Panc1 (cell line): ENCODE data around the gene PBX1.

Source experiments
- POLR2AphosphoS5 ChIP-seq: IDR thresholded peaks from 2 replicates; pipeline ENCODE4 v1.6.1; 2012; ENCODE audit warnings: mild to moderate bottlenecking, low read depth, low read length, moderate library complexity
- REST ChIP-seq, 2 experiments: IDR thresholded peaks; 2 replicates each; pipeline ENCODE4 v1.6.1; 2011 to 2012; ENCODE audit warnings: low read depth in 2 of 2, control low read depth in 1 of 2, low read length in 1 of 2, mild to moderate bottlenecking in 1 of 2, moderate library complexity in 1 of 2; ENCODE audit not compliant: insufficient read depth in 1 of 2
- SIN3A ChIP-seq: IDR thresholded peaks from 2 replicates; pipeline ENCODE4 v1.6.1; 2012; ENCODE audit warnings: low read depth, mild to moderate bottlenecking, low read length, moderate library complexity, borderline replicate concordance; ENCODE audit not compliant: insufficient read depth
- TCF7L2 ChIP-seq: IDR thresholded peaks from 2 replicates; pipeline ENCODE4 v1.6.1; 2011; ENCODE audit warnings: mild to moderate bottlenecking, low read depth, low read length, inconsistent platforms
- TF ChIP-seq, protein P1 (sequence below): fragments of 450-650 bp; IDR thresholded peaks from 2 replicates; pipeline ENCODE4 v1.5.1; 2017; ENCODE audit warnings: mild to moderate bottlenecking

DNA sequence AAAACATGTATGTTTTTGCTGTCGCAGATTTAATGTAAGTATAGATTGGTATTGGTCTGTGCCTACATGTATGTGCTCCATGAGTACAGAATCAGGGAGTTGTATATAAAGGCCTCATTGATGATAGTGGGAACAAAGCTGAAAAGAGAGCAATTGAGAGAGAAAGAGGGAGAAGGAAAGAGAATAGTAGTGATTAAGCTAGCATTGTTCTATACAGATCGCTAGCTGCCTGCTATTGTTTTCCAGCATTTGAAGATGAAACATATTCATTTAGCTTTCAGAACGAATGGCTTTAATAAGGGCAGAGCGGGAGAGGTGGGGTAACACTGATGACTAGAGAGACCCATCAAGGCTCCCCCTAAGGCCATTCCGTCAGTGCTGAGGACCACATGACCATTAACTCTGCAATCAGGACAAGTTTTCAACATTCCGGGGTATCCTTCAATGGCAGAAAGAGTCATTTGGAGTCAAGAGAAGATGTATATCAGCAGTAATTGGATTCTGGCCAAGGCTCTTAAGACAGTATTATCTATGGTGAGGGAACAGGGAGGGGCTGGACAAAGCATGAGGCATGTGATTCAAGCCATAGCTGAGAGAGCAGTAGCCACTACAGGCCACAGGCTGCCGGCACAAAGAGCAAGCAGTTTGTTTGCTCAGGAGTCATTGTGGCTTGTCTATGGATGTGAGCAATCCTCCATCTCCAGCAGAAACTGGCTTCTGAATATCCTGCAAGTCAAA is 176.5 kb downstream of the PBX1 start:
- TF ChIP-seq SIN3A (no peak), POLR2AphosphoS5 (no peak), TCF7L2 (no peak), REST (IDR thresholded peaks at IDR 0.05; ENCODE audit: insufficient read depth in 1 of 2, low read depth in 2 of 2, low read length in 1 of 2) (no peak)
- TF ChIP-seq, protein P1, sequence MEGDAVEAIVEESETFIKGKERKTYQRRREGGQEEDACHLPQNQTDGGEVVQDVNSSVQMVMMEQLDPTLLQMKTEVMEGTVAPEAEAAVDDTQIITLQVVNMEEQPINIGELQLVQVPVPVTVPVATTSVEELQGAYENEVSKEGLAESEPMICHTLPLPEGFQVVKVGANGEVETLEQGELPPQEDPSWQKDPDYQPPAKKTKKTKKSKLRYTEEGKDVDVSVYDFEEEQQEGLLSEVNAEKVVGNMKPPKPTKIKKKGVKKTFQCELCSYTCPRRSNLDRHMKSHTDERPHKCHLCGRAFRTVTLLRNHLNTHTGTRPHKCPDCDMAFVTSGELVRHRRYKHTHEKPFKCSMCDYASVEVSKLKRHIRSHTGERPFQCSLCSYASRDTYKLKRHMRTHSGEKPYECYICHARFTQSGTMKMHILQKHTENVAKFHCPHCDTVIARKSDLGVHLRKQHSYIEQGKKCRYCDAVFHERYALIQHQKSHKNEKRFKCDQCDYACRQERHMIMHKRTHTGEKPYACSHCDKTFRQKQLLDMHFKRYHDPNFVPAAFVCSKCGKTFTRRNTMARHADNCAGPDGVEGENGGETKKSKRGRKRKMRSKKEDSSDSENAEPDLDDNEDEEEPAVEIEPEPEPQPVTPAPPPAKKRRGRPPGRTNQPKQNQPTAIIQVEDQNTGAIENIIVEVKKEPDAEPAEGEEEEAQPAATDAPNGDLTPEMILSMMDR = no peak
